ENCODE results near the gene GPC5.

DNA sequence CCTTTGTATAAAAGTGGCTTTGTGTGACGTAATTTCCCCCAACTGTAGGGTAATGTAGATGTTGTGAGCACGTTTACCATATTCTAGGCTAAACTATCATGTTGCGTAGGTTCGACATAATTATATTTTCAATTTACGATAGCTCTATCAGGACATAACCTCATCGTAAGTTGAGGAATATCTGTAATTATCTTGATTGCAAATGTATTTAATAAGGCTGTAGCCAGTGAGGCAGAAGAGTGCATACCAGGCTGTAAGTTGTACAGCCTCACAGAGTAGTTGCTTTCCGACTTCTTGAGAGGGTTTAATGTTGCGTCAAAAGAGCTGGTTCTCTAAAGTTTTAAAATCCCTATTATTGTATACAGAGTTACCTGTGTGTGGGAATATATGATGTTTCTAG is 988.8 kb downstream of the GPC5 start:
- TF ChIP-seq, protein P1, sequence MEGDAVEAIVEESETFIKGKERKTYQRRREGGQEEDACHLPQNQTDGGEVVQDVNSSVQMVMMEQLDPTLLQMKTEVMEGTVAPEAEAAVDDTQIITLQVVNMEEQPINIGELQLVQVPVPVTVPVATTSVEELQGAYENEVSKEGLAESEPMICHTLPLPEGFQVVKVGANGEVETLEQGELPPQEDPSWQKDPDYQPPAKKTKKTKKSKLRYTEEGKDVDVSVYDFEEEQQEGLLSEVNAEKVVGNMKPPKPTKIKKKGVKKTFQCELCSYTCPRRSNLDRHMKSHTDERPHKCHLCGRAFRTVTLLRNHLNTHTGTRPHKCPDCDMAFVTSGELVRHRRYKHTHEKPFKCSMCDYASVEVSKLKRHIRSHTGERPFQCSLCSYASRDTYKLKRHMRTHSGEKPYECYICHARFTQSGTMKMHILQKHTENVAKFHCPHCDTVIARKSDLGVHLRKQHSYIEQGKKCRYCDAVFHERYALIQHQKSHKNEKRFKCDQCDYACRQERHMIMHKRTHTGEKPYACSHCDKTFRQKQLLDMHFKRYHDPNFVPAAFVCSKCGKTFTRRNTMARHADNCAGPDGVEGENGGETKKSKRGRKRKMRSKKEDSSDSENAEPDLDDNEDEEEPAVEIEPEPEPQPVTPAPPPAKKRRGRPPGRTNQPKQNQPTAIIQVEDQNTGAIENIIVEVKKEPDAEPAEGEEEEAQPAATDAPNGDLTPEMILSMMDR (conservative IDR thresholded peaks at IDR 0.05; ENCODE audit: low read length): no peak
- TF ChIP-seq EZH2phosphoT487 (IDR thresholded peaks at IDR 0.05; ENCODE audit: borderline replicate concordance, low read depth, low read length): no peak

All from OCI-LY7 (cell line).